Muscle layer of duodenum (tissue), 2 donors: ENCODE results near the gene TGFBRAP1.
"Not testable (repeated sequence)": the region's sequence is repeated elsewhere in the genome, so short reads cannot be mapped to it uniquely, and the experiment has no call there.

ENCODE experiments used
- H3K27ac ChIP-seq: one replicate; pipeline ENCODE4 v1.7.0; 2013; ENCODE audit warnings: mild to moderate bottlenecking, low read length
- H3K27me3 ChIP-seq: one replicate; pipeline ENCODE4 v1.7.0; 2013; ENCODE audit warnings: low read depth, mild to moderate bottlenecking, control low read depth, low read length
- H3K36me3 ChIP-seq, 2 donors: one replicate each; pipeline ENCODE4 v1.7.0; 2013; ENCODE audit warnings: low read length in 2 of 2, control low read depth in 1 of 2, mild to moderate bottlenecking in 1 of 2; ENCODE audit not compliant: insufficient read depth in 2 of 2, control insufficient read depth in 1 of 2
- H3K4me1 ChIP-seq, 2 donors: one replicate each; pipeline ENCODE4 v1.7.0; 2013; ENCODE audit warnings: low read length in 2 of 2, mild to moderate bottlenecking in 2 of 2, control low read depth in 1 of 2, moderate library complexity in 1 of 2; ENCODE audit not compliant: insufficient read depth in 2 of 2, control insufficient read depth in 1 of 2
- H3K4me3 ChIP-seq, 2 donors: one replicate each; pipeline ENCODE4 v1.7.0; 2013; ENCODE audit warnings: low read length in 2 of 2, low read depth in 1 of 2, mild to moderate bottlenecking in 1 of 2
- H3K9me3 ChIP-seq, 2 donors: one replicate each; pipeline ENCODE4 v1.7.0; 2013; ENCODE audit warnings: low read length in 2 of 2, control low read depth in 1 of 2, mild to moderate bottlenecking in 1 of 2; ENCODE audit not compliant: control insufficient read depth in 1 of 2
- donor health status: healthy.

TGFBRAP1 gene

DNA sequence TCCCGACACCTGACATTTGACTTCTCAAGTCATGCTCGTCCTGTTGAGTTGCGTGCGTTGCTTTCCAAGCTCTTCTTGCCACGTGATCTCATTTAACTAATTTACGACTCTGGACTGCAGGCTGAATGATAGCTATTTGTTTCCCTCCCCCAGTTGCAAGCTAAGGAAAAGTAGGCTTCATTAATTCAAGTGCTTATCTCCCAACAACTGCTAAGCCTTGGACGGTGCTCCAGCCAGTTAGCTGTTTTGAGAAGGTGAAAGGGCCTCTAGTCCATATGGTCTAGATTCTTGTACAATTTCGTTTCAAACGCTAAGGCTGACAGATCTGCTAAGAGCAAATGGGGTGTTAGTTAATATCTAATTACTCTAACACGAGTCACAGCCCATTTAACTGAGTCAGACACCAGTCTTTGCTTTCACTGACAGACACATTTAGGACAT lies 66.9 kb downstream of the TGFBRAP1 start:
- Histone ChIP-seq H3K4me1 (no peaks in the 10 kb centered on the region), H3K9me3 (no peaks in the 10 kb centered on the region), H3K4me3 (no peak overlapping the region), H3K27me3 (no peaks in the 10 kb centered on the region), H3K27ac (no peak overlapping the region), H3K36me3 (peaks cover 20 to 34% of the 10 kb centered on the region in 2 donors)

DNA sequence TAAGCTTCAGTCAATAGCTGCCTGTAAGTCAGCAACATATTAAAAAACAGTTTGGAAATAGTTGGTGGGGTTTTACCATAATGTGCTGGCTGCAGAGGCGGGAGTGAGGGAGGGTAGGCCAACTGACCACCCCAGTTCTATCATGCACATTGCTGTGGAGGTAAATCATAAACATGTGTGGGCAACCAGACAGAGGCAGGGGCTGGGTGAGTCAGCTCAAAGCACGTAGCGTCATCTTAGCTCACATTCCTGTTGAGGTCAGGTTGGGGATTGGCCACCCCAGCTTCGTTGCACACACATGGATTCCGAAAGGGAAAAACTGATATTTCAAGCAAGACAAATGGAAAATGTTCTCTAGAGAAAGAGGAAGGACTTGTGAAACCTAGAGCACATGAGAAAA lies 68.5 kb downstream of the TGFBRAP1 start:
- no peak overlapping the region for H3K27ac ChIP-seq

DNA sequence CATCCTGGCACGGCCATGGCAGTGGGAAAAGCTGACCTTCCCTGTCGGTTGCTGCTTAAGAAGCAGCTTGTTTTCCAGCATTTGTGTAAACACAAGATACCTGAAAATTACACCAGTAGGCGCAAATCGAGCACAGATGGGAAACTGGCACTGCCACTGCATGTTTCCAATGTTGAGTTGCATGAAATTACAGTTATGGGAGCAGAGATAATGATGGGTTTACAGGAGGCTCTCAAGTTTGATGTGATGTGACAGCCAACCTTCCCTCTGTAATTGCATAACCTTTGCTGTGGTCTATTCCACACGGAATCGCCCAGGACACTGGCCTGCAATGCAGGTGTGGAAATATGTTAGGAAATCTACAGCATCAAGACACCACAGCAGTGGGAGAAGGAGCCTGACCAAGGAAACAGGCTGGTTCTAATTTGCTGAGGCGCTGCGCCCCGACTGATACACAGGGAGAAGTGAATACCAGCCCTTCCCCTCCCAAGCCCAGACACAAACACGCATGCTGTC lies 70.6 kb downstream of the TGFBRAP1 start:
- H3K36me3 ChIP-seq: peaks cover 0 to 3% of the 10 kb centered on the region in 2 donors
- H3K4me3 ChIP-seq: no peak overlapping the region
- no peaks in the 10 kb centered on the region for H3K4me1 ChIP-seq
- H3K27ac ChIP-seq: no peak overlapping the region
- no peaks in the 10 kb centered on the region for H3K27me3 ChIP-seq
- H3K9me3 ChIP-seq: no peaks in the 10 kb centered on the region

More for the DNA sequence above, 68.5 kb downstream of the TGFBRAP1 start:
- Histone ChIP-seq H3K9me3 (no peaks in the 10 kb centered on the region), H3K27me3 (no peaks in the 10 kb centered on the region), H3K4me1 (no peaks in the 10 kb centered on the region), H3K4me3 (no peak overlapping the region), H3K36me3 (peaks cover 6 to 17% of the 10 kb centered on the region in 2 donors)

DNA sequence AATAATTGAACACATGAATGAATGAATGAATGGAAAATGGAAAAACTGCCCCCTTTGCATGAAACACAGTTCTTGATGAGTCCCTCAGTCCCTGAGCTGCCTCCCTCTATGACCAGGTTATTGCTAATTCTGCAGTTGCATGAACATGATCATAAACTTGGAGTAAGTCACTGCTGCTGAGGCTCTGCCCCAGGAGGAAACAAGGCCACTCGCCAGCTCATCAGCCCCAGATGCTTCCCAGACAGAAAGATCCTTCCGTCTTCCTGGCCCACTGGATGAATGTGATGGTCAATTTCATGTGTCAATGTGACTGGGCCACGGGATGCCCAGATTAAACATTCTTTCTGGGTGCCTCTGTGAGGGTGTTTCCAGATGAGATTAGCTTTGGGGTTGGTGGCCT lies 71.6 kb downstream of the TGFBRAP1 start:
- no peaks in the 10 kb centered on the region for H3K36me3 ChIP-seq
- no peak overlapping the region for H3K4me3 ChIP-seq
- H3K9me3 ChIP-seq: no peaks in the 10 kb centered on the region
- no peak overlapping the region for H3K27ac ChIP-seq
- no peaks in the 10 kb centered on the region for H3K27me3 ChIP-seq
- H3K4me1 ChIP-seq: no peaks in the 10 kb centered on the region

DNA sequence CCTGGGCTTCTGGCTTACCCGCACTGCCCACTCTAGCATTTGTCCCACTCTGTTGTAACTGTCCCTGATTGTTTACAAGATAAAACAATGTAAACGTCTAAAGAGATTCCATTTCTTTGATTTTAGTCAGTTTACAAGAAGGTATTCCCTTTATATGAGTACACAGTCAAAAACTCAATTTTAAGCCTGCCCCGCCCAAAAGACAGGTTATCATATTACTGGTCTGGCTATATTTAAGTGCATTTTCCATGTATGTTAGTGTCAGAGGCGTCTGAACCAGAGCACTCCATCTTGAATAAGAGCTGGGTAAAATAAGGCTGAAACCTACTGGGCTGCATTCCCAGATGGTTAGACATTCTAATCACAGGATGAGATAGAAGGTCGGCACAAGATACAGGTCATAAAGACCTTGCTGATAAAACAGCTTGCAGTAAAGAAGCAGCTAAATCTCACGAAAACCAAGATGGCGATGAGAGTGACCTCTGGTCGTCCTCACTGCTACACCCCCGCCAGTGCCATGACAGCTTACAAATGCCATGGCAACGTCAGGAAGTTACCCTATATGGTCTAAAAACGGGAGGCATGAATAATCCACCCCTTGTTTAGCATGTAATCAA lies 73.0 kb downstream of the TGFBRAP1 start:
- Histone ChIP-seq H3K4me1 (no peaks in the 10 kb centered on the region), H3K27me3 (no peaks in the 10 kb centered on the region), H3K36me3 (no peaks in the 10 kb centered on the region), H3K27ac (no peak overlapping the region), H3K9me3 (no peaks in the 10 kb centered on the region), H3K4me3 (no peak overlapping the region)

DNA sequence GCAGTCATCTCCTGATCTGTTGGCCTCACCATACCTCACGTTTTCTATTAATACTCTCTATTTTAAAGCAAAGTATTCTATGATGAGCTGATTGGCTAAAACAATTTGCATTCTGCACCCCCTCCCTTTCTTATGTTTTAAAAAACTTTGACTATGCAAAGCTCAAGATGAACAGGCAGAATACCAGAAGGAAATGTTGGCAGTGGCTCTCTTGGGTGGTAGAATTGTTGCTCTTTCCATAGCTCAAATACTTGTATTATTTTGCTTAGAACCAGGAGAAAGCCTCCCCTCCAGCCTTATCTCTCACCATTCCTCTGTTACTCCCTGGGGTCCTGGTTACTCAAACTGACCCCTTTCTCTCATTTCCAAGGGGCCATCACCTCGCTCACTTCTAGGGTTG lies 73.6 kb downstream of the TGFBRAP1 start:
- H3K27me3 ChIP-seq: no peaks in the 10 kb centered on the region
- H3K27ac ChIP-seq: no peak overlapping the region
- no peaks in the 10 kb centered on the region for H3K9me3 ChIP-seq
- no peaks in the 10 kb centered on the region for H3K4me1 ChIP-seq
- H3K36me3 ChIP-seq: no peaks in the 10 kb centered on the region
- no peak overlapping the region for H3K4me3 ChIP-seq

DNA sequence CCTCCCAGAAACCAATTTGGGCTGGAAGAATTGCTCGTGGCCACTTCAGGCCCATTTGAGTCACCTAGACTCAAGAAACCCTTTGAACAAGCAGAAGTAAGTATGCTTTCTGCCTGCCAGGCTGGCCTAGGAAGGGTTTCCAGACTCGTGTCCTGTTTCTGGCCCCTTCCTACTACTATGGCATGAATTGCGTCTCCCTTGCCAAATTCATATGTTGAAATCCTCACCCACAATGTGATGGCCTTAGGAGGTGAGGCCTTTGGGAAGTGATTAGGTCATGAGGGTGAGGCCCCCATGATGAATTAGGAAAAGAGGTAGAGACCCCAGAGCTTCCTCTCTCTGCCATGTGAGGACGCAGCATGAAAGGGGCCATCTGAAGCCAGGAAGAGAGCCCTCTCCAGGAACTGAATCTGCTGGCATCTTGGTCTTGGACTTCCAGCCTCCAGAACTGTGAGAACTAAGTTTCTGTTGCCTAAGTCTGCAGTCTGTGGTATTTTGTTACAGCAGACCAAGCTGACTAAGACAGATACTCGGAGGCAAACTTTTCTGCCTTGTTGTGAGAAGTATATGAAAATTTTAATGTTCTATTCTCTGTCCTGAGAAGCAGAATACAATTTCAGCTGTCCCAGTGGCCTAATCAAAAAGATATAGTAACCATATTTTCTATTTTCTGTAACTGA lies 74.9 kb downstream of the TGFBRAP1 start:
- Histone ChIP-seq H3K27me3 (no peaks in the 10 kb centered on the region), H3K4me1 (no peaks in the 10 kb centered on the region), H3K4me3 (no peak overlapping the region), H3K27ac (no peak overlapping the region), H3K36me3 (no peaks in the 10 kb centered on the region), H3K9me3 (no peaks in the 10 kb centered on the region)

DNA sequence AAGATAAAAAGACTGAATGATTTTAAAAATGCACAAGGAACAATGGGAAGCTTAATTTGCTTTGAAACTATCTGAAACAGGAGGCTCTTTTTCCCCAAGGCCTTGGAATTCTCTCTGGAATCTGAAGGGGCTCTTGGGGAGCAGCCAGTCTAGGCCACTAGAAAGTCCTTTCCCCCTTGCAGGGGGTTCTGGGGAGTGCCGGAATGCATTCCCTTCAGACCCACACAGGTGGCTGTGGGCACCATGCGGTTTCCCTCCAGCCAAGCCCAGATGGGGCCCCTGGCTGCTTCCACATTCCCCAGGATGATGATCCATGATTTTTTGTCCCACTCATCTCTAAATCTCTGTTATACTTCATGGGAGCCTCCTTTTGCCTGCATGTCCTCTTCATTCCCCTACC lies 77.3 kb downstream of the TGFBRAP1 start:
- H3K9me3 ChIP-seq: no peaks in the 10 kb centered on the region
- no peak overlapping the region for H3K27ac ChIP-seq
- no peaks in the 10 kb centered on the region for H3K36me3 ChIP-seq
- H3K27me3 ChIP-seq: no peaks in the 10 kb centered on the region
- H3K4me3 ChIP-seq: no peak overlapping the region
- H3K4me1 ChIP-seq: no peaks in the 10 kb centered on the region

DNA sequence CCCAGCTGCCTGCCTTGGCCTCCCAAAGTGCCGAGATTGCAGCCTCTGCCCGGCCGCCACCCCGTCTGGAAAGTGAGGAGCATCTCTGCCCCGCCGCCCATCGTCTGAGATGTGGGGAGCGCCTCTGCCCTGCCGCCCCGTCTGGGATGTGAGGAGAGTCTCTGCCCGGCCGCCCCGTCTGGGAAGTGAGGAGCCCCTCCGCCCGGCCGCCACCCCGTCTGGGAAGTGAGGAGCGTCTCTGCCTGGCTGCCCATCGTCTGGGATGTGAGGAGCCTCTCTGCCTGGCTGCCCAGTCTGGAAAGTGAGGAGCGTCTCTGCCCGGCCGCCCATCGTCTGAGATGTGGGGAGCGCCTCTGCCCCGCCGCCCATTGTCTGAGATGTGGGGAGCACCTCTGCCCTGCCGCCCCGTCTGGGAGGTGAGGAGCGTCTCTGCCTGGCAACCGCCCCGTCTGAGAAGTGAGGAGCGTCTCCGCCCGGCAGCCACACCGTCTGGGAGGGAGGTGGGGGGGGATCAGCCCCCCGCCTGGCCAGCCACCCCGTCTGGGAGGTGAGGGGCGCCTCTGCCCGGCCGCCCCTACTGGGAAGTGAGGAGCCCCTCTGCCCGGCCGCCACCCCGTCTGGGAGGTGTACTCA lies 78.4 kb downstream of the TGFBRAP1 start:
- not testable (repeated sequence) for H3K27me3 ChIP-seq, H3K27ac ChIP-seq

DNA sequence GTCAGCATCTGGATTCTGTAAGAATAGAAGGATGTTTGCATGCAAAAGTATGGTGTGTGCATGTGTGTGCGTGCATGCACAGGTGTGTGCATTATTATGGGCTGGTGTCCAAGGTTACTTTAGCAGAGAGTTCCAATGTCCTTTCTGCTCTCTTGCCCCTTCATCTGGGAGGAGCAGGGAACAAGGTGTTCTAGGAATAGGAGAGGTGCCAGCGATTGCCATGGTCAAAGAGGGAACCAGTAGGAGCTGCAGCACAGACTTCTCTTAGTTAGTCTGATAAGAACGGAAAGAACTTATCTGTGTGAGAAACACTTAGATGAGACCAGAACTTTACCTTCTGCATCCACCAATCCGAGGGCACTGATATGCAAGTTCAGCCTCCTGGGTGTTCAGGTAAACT lies 79.6 kb downstream of the TGFBRAP1 start:
- H3K27me3 ChIP-seq: no peaks in the 10 kb centered on the region
- no peaks in the 10 kb centered on the region for H3K4me1 ChIP-seq
- no peak overlapping the region for H3K4me3 ChIP-seq
- no peaks in the 10 kb centered on the region for H3K36me3 ChIP-seq
- H3K9me3 ChIP-seq: no peaks in the 10 kb centered on the region
- no peak overlapping the region for H3K27ac ChIP-seq

More for the DNA sequence above, 78.4 kb downstream of the TGFBRAP1 start:
- H3K4me3 ChIP-seq, H3K36me3 ChIP-seq, H3K9me3 ChIP-seq, H3K4me1 ChIP-seq: not testable (repeated sequence)

DNA sequence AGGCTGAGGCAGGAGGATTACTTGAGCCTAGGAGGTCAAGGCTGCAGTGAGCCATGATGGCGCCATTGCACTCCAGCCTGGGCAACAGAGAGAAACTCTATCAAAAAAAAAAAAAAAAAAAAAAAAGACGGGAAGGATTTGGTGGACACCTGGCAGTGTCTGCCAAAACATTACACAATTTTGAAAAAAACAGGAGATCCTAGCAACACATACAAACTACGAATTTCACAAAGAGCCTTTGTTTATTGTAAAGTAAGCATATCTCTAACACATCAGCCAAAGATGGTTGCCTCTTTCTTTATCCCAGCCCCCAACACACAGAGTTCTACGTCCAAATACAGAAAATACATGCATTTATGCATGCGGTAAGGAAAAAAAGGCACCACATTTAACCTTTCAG lies 80.4 kb downstream of the TGFBRAP1 start:
- Histone ChIP-seq H3K27me3 (no peaks in the 10 kb centered on the region), H3K4me3 (no peak overlapping the region), H3K27ac (no peak overlapping the region), H3K4me1 (no peaks in the 10 kb centered on the region), H3K9me3 (no peaks in the 10 kb centered on the region), H3K36me3 (no peaks in the 10 kb centered on the region)
